DMS 273 (cell line): ENCODE data around the gene EPN2.

Experiments
- DNase-seq: peaks from one replicate; lab custom pipeline; 2025; ENCODE audit not compliant: unreplicated experiment; lab: John Stamatoyannopoulos, UW

Gene EPN2

GRCh38 chr17:19363460-19364035 is 126.4 kb downstream of the EPN2 start:
- DNase-seq: no peak

GRCh38 chr17:19364699-19365498 is 127.7 kb downstream of the EPN2 start:
- DNase-seq: peak; percentile 92

- DNase-seq: peak; percentile 58
Measured at GRCh38 chr17:19365499-19365817, 128.3 kb downstream of the EPN2 start.

- no peak for DNase-seq
Measured at GRCh38 chr17:19365833-19366636, 128.9 kb downstream of the EPN2 start.

GRCh38 chr17:19366637-19366972 is 129.4 kb downstream of the EPN2 start:
- DNase-seq: no peak

- no peak for DNase-seq
Measured at GRCh38 chr17:19368229-19368628, 131.1 kb downstream of the EPN2 start.

- no peak for DNase-seq
Measured at GRCh38 chr17:19369107-19369778, 132.1 kb downstream of the EPN2 start.

- DNase-seq: no peak
Measured at GRCh38 chr17:19369846-19370492, 132.8 kb downstream of the EPN2 start.

GRCh38 chr17:19370493-19370960 is 133.4 kb downstream of the EPN2 start:
- DNase-seq: no peak

GRCh38 chr17:19371259-19372010 is 134.3 kb downstream of the EPN2 start:
- no peak for DNase-seq

GRCh38 chr17:19372011-19372370 is 134.8 kb downstream of the EPN2 start:
- no peak for DNase-seq

GRCh38 chr17:19372439-19372838 is 135.3 kb downstream of the EPN2 start:
- DNase-seq: no peak

- DNase-seq: no peak
Measured at GRCh38 chr17:19372866-19373504, 135.8 kb downstream of the EPN2 start.

- DNase-seq: no peak
Measured at GRCh38 chr17:19374136-19374535, 137.0 kb downstream of the EPN2 start.

GRCh38 chr17:19375732-19376131 is 138.6 kb downstream of the EPN2 start:
- no peak for DNase-seq

GRCh38 chr17:19376811-19377210 is 139.6 kb downstream of the EPN2 start:
- DNase-seq: no peak

- peak; percentile 98 for DNase-seq
Measured at GRCh38 chr17:19377602-19378415, 140.6 kb downstream of the EPN2 start.

- DNase-seq: no peak
Measured at GRCh38 chr17:19378416-19379360, 141.5 kb downstream of the EPN2 start, which contains the start of gene MAPK7. Gene MAPK7, plus strand, starts transcription at chr17:19378498. Its CDS starts 403 bp downstream, at chr17:19378901.
